HFF-Myc (cell line): ENCODE data around the gene ZSWIM4.

ENCODE experiments used
- DNase-seq: peaks from one replicate; pipeline ENCODE4 v3.0.0-alpha.2; 2011; ENCODE audit warnings: low read depth; ENCODE audit errors: extremely low read depth
- H3K4me3 ChIP-seq: replicated peaks from 2 replicates; pipeline ENCODE4 v1.5.1; 2011; ENCODE audit warnings: low read depth, mild to moderate bottlenecking, control low read depth, low read length
- CTCF ChIP-seq: IDR thresholded peaks from 2 replicates; pipeline ENCODE4 v1.5.1; 2012; ENCODE audit warnings: mild to moderate bottlenecking, low read depth, low read length, control low read depth; ENCODE audit errors: missing control alignments

Gene ZSWIM4

GRCh38 chr19:13844130-13844631 lies 48.9 kb downstream of the ZSWIM4 start:
- no peak for TF ChIP-seq CTCF
- no peak for DNase-seq
- no peak overlapping the region for H3K4me3 ChIP-seq

GRCh38 chr19:13846557-13847406 lies 51.5 kb downstream of the ZSWIM4 start:
- TF ChIP-seq CTCF, result no peak
- no peak for DNase-seq
- peak overlapping the region; percentile 38 for H3K4me3 ChIP-seq

GRCh38 chr19:13847407-13848339 lies 52.4 kb downstream of the ZSWIM4 start:
- peak overlapping the region; percentile 38 for H3K4me3 ChIP-seq
- TF ChIP-seq CTCF, result peak; percentile 7
- no peak for DNase-seq

DNA sequence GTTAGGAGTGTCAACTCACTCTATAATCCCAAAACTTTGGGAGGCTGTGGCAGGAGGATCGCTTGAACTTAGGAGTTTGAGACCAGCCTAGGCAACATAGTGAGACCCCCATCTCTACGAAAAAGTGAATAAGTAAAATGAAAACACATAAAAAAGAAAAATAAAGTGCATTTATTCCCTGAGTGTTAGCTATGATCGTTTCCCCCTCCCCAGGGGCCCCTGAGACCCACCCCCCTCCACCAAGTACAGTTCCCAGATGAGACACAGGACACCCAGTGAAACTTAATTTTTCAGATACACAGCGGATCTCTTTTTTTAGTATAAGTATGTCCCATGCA lies 53.1 kb downstream of the ZSWIM4 start:
- H3K4me3 ChIP-seq, result no peak overlapping the region
- no peak for DNase-seq
- TF ChIP-seq CTCF, result no peak

GRCh38 chr19:13848798-13849676 lies 53.8 kb downstream of the ZSWIM4 start:
- TF ChIP-seq CTCF, result no peak
- DNase-seq, result no peak

More at GRCh38 chr19:13848798-13849676, 53.8 kb downstream of the ZSWIM4 start:
- H3K4me3 ChIP-seq, result no peak overlapping the region
